OCI-LY7 (cell line): Measurements from ENCODE around the gene CNDP2. TPM values are rescaled to one million over a fixed set of nuclear protein-coding genes. Genes with fewer than 3 reads are reported as not detected.

Experiments
- BruUV-seq: library from RNA; stranded (reverse); fragments of 400-500 nt; replicated peaks from 2 replicates; lab custom pipeline; 2021; lab: Mats Ljungman, UMichigan
- CTCF ChIA-PET: fragments of 300-600 bp; sonication (Branson Sonifier 250); formaldehyde crosslinking; loops from one replicate; lab custom pipeline; 2022; ENCODE audit warnings: antibody characterized with exemption; ENCODE audit not compliant: unreplicated experiment; lab: Charles Lee
- POLR2A ChIA-PET: fragments of 300-600 bp; sonication (Branson Sonifier 250); formaldehyde crosslinking; loops from one replicate; lab custom pipeline; 2022; ENCODE audit warnings: antibody characterized with exemption; lab: Charles Lee
- DNase-seq: peaks from one replicate; pipeline ENCODE4 v3.0.0-alpha.2; 2015; ENCODE audit warnings: low spot score
- H2AFZ ChIP-seq: fragments of 200-600 bp; sonication (generic), shearing (Covaris generic); 2 replicates; pipeline ENCODE4 v1.6.1; 2014; ENCODE audit warnings: mild to moderate bottlenecking, antibody characterized with exemption, low read length, moderate library complexity
- H3K27ac ChIP-seq: fragments of 200-600 bp; sonication (generic); 2 replicates; pipeline ENCODE4 v1.5.1; 2014; ENCODE audit warnings: mixed run types, low read depth, mild to moderate bottlenecking, moderate library complexity, low read length, inconsistent platforms; ENCODE audit not compliant: poor library complexity, severe bottlenecking
- H3K36me3 ChIP-seq: fragments of 200-600 bp; sonication (generic); 2 replicates; pipeline ENCODE4 v1.6.1; 2014; ENCODE audit warnings: mild to moderate bottlenecking, antibody characterized with exemption, low read length, moderate library complexity, mixed read lengths; ENCODE audit not compliant: insufficient read depth
- H3K4me1 ChIP-seq: fragments of 200-600 bp; sonication (generic); 2 replicates; pipeline ENCODE4 v1.5.1; 2014; ENCODE audit warnings: mild to moderate bottlenecking, low read length; ENCODE audit not compliant: insufficient read depth, poor library complexity, severe bottlenecking
- H3K4me2 ChIP-seq: fragments of 200-600 bp; sonication (generic); 2 replicates; pipeline ENCODE4 v1.6.1; 2014; ENCODE audit warnings: mild to moderate bottlenecking, low read length
- H3K4me3 ChIP-seq: fragments of 200-600 bp; sonication (generic); 2 replicates; pipeline ENCODE4 v1.5.1; 2014; ENCODE audit warnings: mild to moderate bottlenecking, low read depth, low read length; ENCODE audit not compliant: poor library complexity, severe bottlenecking
- H3K79me2 ChIP-seq: fragments of 200-600 bp; sonication (generic); 2 replicates; pipeline ENCODE4 v1.6.1; 2016; ENCODE audit warnings: low read depth, mild to moderate bottlenecking, low read length, moderate library complexity, mixed read lengths; ENCODE audit not compliant: insufficient read depth
- H3K9me2 ChIP-seq: fragments of 200-600 bp; sonication (generic); 2 replicates; pipeline ENCODE4 v1.6.1; 2016; ENCODE audit warnings: mild to moderate bottlenecking, low read length, mixed read lengths; ENCODE audit not compliant: insufficient read depth
- H3K9me3 ChIP-seq: fragments of 200-600 bp; sonication (generic); 2 replicates; pipeline ENCODE4 v1.6.1; 2014; ENCODE audit warnings: mild to moderate bottlenecking, mixed run types, low read length, mixed read lengths
- H4K20me1 ChIP-seq: fragments of 200-600 bp; sonication (generic); 2 replicates; pipeline ENCODE4 v1.6.1; 2014; ENCODE audit warnings: mild to moderate bottlenecking, antibody characterized with exemption, low read length, moderate library complexity, mixed read lengths; ENCODE audit not compliant: insufficient read depth
- CTCF ChIP-seq: fragments of 200-600 bp; sonication (generic); conservative IDR thresholded peaks from 2 replicates; pipeline ENCODE4 v1.5.1; 2014; ENCODE audit warnings: mild to moderate bottlenecking, antibody characterized with exemption, low read length, moderate library complexity, mixed read lengths
- EZH2phosphoT487 ChIP-seq: fragments of 200-600 bp; sonication (generic); IDR thresholded peaks from 2 replicates; pipeline ENCODE4 v1.6.1; 2018; ENCODE audit warnings: low read depth, borderline replicate concordance, mild to moderate bottlenecking, mixed run types, antibody characterized with exemption, low read length, moderate library complexity, mixed read lengths
- intact Hi-C: fragments of 100-400 bp; cut with micrococcal nuclease; formaldehyde crosslinking; loops from one replicate; pipeline ENCODE4 v1.10.0; 2022; ENCODE audit not compliant: unreplicated experiment
- total RNA-seq, 2 experiments: library from RNA; depleted of rRNA in 1 of 2; stranded (reverse); fragments of >200 nt in 1 of 2; shearing (Covaris generic) in 1 of 2; gene quantifications; 2 replicates each; pipeline ENCODE4 v1.2.3, GENCODE V29; 2014 to 2022

The CNDP2 gene
- total RNA-seq, 2 experiments from 2014 or later: 28.5 to 94.8 TPM

GRCh38 chr18:74459889-74460288, 36.3 kb upstream of the CNDP2 start:
- ChIA-PET POLR2A (interaction anchor here (0.8 kb wide), 1 partner anchor 87 kb away, joined by 3 read pairs; no protein-coding TSS in a partner anchor), CTCF (no interaction called here)
- Histone ChIP-seq H3K79me2 (no peaks in the 10 kb centered on the region), H4K20me1 (no peaks in the 10 kb centered on the region), H3K9me2 (no peaks in the 10 kb centered on the region), H2AFZ (no peak overlapping the region), H3K4me2 (no peak overlapping the region), H3K9me3 (no peaks in the 10 kb centered on the region), H3K4me1 (no peaks in the 10 kb centered on the region), H3K36me3 (no peaks in the 10 kb centered on the region), H3K4me3 (no peak overlapping the region), H3K27ac (no peak overlapping the region)
- no TSS peak for BruUV-seq
- no peak for DNase-seq
- TF ChIP-seq EZH2phosphoT487: no peak
- TF ChIP-seq CTCF: no peak
- intact Hi-C loops: no loop called here

GRCh38 chr18:74460825-74461224, 35.3 kb upstream of the CNDP2 start:
- POLR2A ChIA-PET: interaction anchor here (0.7 kb wide), 1 partner anchor 9 kb away, joined by 3 read pairs; no protein-coding TSS in a partner anchor
- Histone ChIP-seq H3K9me3 (no peaks in the 10 kb centered on the region), H3K27ac (no peak overlapping the region), H4K20me1 (no peaks in the 10 kb centered on the region), H3K36me3 (no peaks in the 10 kb centered on the region), H3K9me2 (no peaks in the 10 kb centered on the region), H3K4me3 (no peak overlapping the region), H2AFZ (no peak overlapping the region), H3K79me2 (no peaks in the 10 kb centered on the region), H3K4me1 (no peaks in the 10 kb centered on the region), H3K4me2 (no peak overlapping the region)
- no TSS peak for BruUV-seq
- TF ChIP-seq CTCF (no peak), EZH2phosphoT487 (no peak)
- no peak for DNase-seq
- CTCF ChIA-PET: no interaction called here
- intact Hi-C loops: no loop called here

- no peaks in the 10 kb centered on the region for H3K36me3 ChIP-seq
- no peaks in the 10 kb centered on the region for H3K4me1 ChIP-seq
- H3K27ac ChIP-seq: no peak overlapping the region
- H2AFZ ChIP-seq: no peak overlapping the region
- H4K20me1 ChIP-seq: no peaks in the 10 kb centered on the region
- BruUV-seq: no TSS peak
- H3K4me2 ChIP-seq: no peak overlapping the region
- no peaks in the 10 kb centered on the region for H3K9me3 ChIP-seq
- H3K4me3 ChIP-seq: no peak overlapping the region
- DNase-seq: no peak
- intact Hi-C loops: no loop called here
- ChIA-PET POLR2A (no interaction called here), CTCF (no interaction called here)
- H3K9me2 ChIP-seq: no peaks in the 10 kb centered on the region
- no peaks in the 10 kb centered on the region for H3K79me2 ChIP-seq
- TF ChIP-seq EZH2phosphoT487 (no peak), CTCF (no peak)
These were observed 32.9 kb upstream of the CNDP2 start for GRCh38 chr18:74463254-74463653.
